Measurements from ENCODE around the gene SAPCD2.

SAPCD2 gene

GRCh38 chr9:137039611-137040366 is 30.6 kb downstream of the SAPCD2 start:
- Histone ChIP-seq H2AFZ (ENCODE audit: low read length) (no peak overlapping the region), H3F3A (ENCODE audit: insufficient read depth, low read length) (no peaks in the 10 kb centered on the region), H3K27me3 (replicated peaks; ENCODE audit: insufficient read depth, low read length) (peaks cover 78% of the 10 kb centered on the region), H3K4me1 (ENCODE audit: low read length) (no peaks in the 10 kb centered on the region), H3K9me2 (replicated peaks; ENCODE audit: insufficient read depth, low read length) (no peaks in the 10 kb centered on the region), H3K79me2 (ENCODE audit: low read length) (no peaks in the 10 kb centered on the region), H3K4me2 (ENCODE audit: low read depth, low read length) (no peak overlapping the region), H3K36me3 (replicated peaks; ENCODE audit: insufficient read depth, low read length) (no peaks in the 10 kb centered on the region), H3K4me3 (ENCODE audit: low read length) (no peak overlapping the region), H3K27ac (ENCODE audit: low read length) (no peak overlapping the region), H3K9ac (ENCODE audit: low read length) (no peak overlapping the region), H4K20me1 (ENCODE audit: insufficient read depth, low read length) (no peaks in the 10 kb centered on the region), H3K9me3 (replicated peaks; ENCODE audit: insufficient read depth, low read length) (no peaks in the 10 kb centered on the region)
- no peak for DNase-seq
- TF ChIP-seq EZH2phosphoT487 (IDR thresholded peaks at IDR 0.05; ENCODE audit: low read length) (no peak), CTCF (IDR thresholded peaks at IDR 0.05; ENCODE audit: low read length) (no peak), EZH2 (optimal IDR thresholded peaks at IDR 0.05; ENCODE audit: low read depth, low read length) (no peak)

- Histone ChIP-seq H3F3A (ENCODE audit: insufficient read depth, low read length) (no peaks in the 10 kb centered on the region; the same call in 1 of the 2 replicates), H3K4me1 (ENCODE audit: low read length) (no peaks in the 10 kb centered on the region), H3K9me2 (replicated peaks; ENCODE audit: insufficient read depth, low read length) (no peaks in the 10 kb centered on the region), H3K4me3 (ENCODE audit: low read length) (no peak overlapping the region), H3K36me3 (replicated peaks; ENCODE audit: insufficient read depth, low read length) (no peaks in the 10 kb centered on the region), H3K27ac (ENCODE audit: low read length) (no peak overlapping the region), H3K9ac (ENCODE audit: low read length) (no peak overlapping the region), H3K27me3 (replicated peaks; ENCODE audit: insufficient read depth, low read length) (peaks cover 76% of the 10 kb centered on the region), H3K79me2 (ENCODE audit: low read length) (no peaks in the 10 kb centered on the region), H3K4me2 (ENCODE audit: low read depth, low read length) (no peak overlapping the region), H2AFZ (ENCODE audit: low read length) (no peak overlapping the region), H3K9me3 (replicated peaks; ENCODE audit: insufficient read depth, low read length) (no peaks in the 10 kb centered on the region), H4K20me1 (ENCODE audit: insufficient read depth, low read length) (no peaks in the 10 kb centered on the region)
- DNase-seq, result no peak
- TF ChIP-seq EZH2 (optimal IDR thresholded peaks at IDR 0.05; ENCODE audit: low read depth, low read length) (no peak), EZH2phosphoT487 (IDR thresholded peaks at IDR 0.05; ENCODE audit: low read length) (no peak), CTCF (IDR thresholded peaks at IDR 0.05; ENCODE audit: low read length) (no peak)
Measured at GRCh38 chr9:137038916-137039315, 31.4 kb downstream of the SAPCD2 start.

GRCh38 chr9:137037483-137037882 is 32.9 kb downstream of the SAPCD2 start:
- H3K9me2 ChIP-seq (replicated peaks; ENCODE audit: insufficient read depth, low read length), result no peaks in the 10 kb centered on the region
- H3K27ac ChIP-seq (ENCODE audit: low read length), result no peak overlapping the region
- no peaks in the 10 kb centered on the region for H3K4me1 ChIP-seq (ENCODE audit: low read length)

More at GRCh38 chr9:137037483-137037882, 32.9 kb downstream of the SAPCD2 start:
- Histone ChIP-seq H3K9ac (ENCODE audit: low read length) (no peak overlapping the region), H3F3A (ENCODE audit: insufficient read depth, low read length) (no peaks in the 10 kb centered on the region; the same call in 1 of the 2 replicates), H3K36me3 (replicated peaks; ENCODE audit: insufficient read depth, low read length) (no peaks in the 10 kb centered on the region), H3K4me3 (ENCODE audit: low read length) (no peak overlapping the region), H2AFZ (ENCODE audit: low read length) (no peak overlapping the region), H4K20me1 (ENCODE audit: insufficient read depth, low read length) (no peaks in the 10 kb centered on the region), H3K4me2 (ENCODE audit: low read depth, low read length) (no peak overlapping the region), H3K79me2 (ENCODE audit: low read length) (no peaks in the 10 kb centered on the region), H3K27me3 (replicated peaks; ENCODE audit: insufficient read depth, low read length) (peaks cover 75% of the 10 kb centered on the region), H3K9me3 (replicated peaks; ENCODE audit: insufficient read depth, low read length) (no peaks in the 10 kb centered on the region)
- TF ChIP-seq EZH2phosphoT487 (IDR thresholded peaks at IDR 0.05; ENCODE audit: low read length) (no peak), CTCF (IDR thresholded peaks at IDR 0.05; ENCODE audit: low read length) (no peak), EZH2 (optimal IDR thresholded peaks at IDR 0.05; ENCODE audit: low read depth, low read length) (no peak)
- no peak for DNase-seq

Data from MM.1S (cell line).